AG04449 (cell line): ENCODE results near the gene PARD6A.

Experiments
- CTCF ChIA-PET: fragments of 350-600 bp; formaldehyde crosslinking; extraction: SDS; loops from one replicate; lab custom pipeline; 2021; ENCODE audit warnings: antibody characterized with exemption; lab: Yijun Ruan, JAX
- POLR2A ChIA-PET: fragments of 400-600, 350-600 bp; formaldehyde crosslinking; extraction: SDS; loops from one replicate; lab custom pipeline; 2020; ENCODE audit warnings: antibody characterized with exemption, inconsistent platforms; lab: Yijun Ruan, JAX
- DNase-seq: peaks from one replicate; pipeline ENCODE4 v3.0.0-alpha.2; 2010; ENCODE audit warnings: low read depth, low spot score
- H3K4me3 ChIP-seq: 2 replicates; pipeline ENCODE4 v1.5.1; 2011; ENCODE audit warnings: low read depth, mild to moderate bottlenecking, control low read depth, low read length
- CTCF ChIP-seq: IDR thresholded peaks from one replicate; pipeline ENCODE4 v1.5.1; 2011; ENCODE audit warnings: mild to moderate bottlenecking, moderate library complexity, low read length, control low read depth, inconsistent platforms; ENCODE audit not compliant: insufficient read depth; ENCODE audit errors: missing control alignments

Gene PARD6A

GRCh38 chr16:67676516-67676915 lies 15.8 kb downstream of the PARD6A start:
- TF ChIP-seq CTCF = no peak
- no peak overlapping the region for H3K4me3 ChIP-seq
- ChIA-PET POLR2A (no interaction called here), CTCF (interaction anchor here (0.6 to 10.7 kb wide), 2 partner anchors 7 to 11 kb away, joined by 3 to 87 read pairs; partner anchors contain the start of genes C16orf86 and ENKD1)
- no peak for DNase-seq

GRCh38 chr16:67676939-67677338 lies 16.2 kb downstream of the PARD6A start:
- CTCF ChIA-PET = interaction anchor here (0.6 to 10.7 kb wide), 2 partner anchors 7 to 11 kb away, joined by 3 to 87 read pairs; partner anchors contain the start of genes C16orf86 and ENKD1
- H3K4me3 ChIP-seq = no peak overlapping the region
- POLR2A ChIA-PET = no interaction called here
- no peak for TF ChIP-seq CTCF
- no peak for DNase-seq

- ChIA-PET CTCF (interaction anchor here (10.7 kb wide), 1 partner anchor 8 kb away, joined by 87 read pairs; the partner anchor contains the start of genes C16orf86 and ENKD1), POLR2A (no interaction called here)
- DNase-seq = no peak
- H3K4me3 ChIP-seq = no peak overlapping the region
- no peak for TF ChIP-seq CTCF
Observed at GRCh38 chr16:67677712-67678111, 17.0 kb downstream of the PARD6A start.

GRCh38 chr16:67678354-67679023 lies 17.7 kb downstream of the PARD6A start:
- TF ChIP-seq CTCF = no peak

GRCh38 chr16:67679935-67680897 lies 19.5 kb downstream of the PARD6A start:
- no peak overlapping the region for H3K4me3 ChIP-seq
- ChIA-PET POLR2A (interaction anchor here (0.6 kb wide), 1 partner anchor 133 kb away, joined by 3 read pairs; no protein-coding TSS in a partner anchor), CTCF (interaction anchor here (1.0 to 10.7 kb wide), 4 partner anchors 10 to 159 kb away, joined by 3 to 87 read pairs (median 4); partner anchors contain the start of genes C16orf86 and ENKD1)
- no peak for DNase-seq
- TF ChIP-seq CTCF = no peak

More at GRCh38 chr16:67678354-67679023, 17.7 kb downstream of the PARD6A start:
- DNase-seq = no peak
- ChIA-PET POLR2A (no interaction called here), CTCF (interaction anchor here (10.7 kb wide), 1 partner anchor 9 kb away, joined by 87 read pairs; the partner anchor contains the start of genes C16orf86 and ENKD1)
- H3K4me3 ChIP-seq = no peak overlapping the region
